Measurements from ENCODE around the gene NCAM2. TPM values are rescaled to one million over a fixed set of nuclear protein-coding genes. Genes with fewer than 3 reads are reported as not detected.

Gene NCAM2
- total RNA-seq, 1 experiment from 2014 or later = not detected

DNA sequence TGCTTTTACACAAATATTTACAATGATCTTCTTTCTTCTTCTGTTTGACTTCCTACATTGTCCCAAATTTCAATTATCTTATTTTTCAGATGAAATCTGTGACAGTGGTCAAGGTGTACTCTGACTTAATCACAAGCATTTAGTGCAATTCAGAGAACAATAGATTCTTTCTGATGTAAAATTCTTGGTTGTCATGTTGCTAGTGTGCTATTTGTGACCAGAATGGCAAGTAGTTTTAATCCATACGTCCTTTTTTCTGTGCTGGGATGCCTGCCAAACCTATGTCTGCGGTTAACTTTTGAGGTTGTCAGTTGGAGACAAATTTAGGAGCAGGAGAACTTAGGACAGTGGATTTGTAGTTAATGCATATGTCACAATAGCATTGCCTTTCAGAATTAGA is 31.0 kb downstream of the NCAM2 start:
- ChIA-PET RAD21 (ENCODE audit: low non-redundant PET in 1 of 2, low total read pairs in 2 of 2, uncharacterized antibody in 2 of 2, unreplicated experiment in 2 of 2) (no interaction called here), CTCF (no interaction called here), POLR2A (no interaction called here)
- no peaks in the 10 kb centered on the region for H3K79me2 ChIP-seq (ENCODE audit: insufficient read depth, low read length)
- TF ChIP-seq POLR2AphosphoS5 (IDR thresholded peaks at IDR 0.05; ENCODE audit: low read depth, low read length) = no peak
- no peak for TF ChIP-seq EZH2phosphoT487 (IDR thresholded peaks at IDR 0.05; ENCODE audit: borderline replicate concordance)
- TF ChIP-seq, protein P1, sequence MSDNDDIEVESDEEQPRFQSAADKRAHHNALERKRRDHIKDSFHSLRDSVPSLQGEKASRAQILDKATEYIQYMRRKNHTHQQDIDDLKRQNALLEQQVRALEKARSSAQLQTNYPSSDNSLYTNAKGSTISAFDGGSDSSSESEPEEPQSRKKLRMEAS (IDR thresholded peaks at IDR 0.05) = no peak
- TF ChIP-seq FOSL1 (IDR thresholded peaks at IDR 0.05; ENCODE audit: low read depth) = no peak
- TF ChIP-seq, protein P2, sequence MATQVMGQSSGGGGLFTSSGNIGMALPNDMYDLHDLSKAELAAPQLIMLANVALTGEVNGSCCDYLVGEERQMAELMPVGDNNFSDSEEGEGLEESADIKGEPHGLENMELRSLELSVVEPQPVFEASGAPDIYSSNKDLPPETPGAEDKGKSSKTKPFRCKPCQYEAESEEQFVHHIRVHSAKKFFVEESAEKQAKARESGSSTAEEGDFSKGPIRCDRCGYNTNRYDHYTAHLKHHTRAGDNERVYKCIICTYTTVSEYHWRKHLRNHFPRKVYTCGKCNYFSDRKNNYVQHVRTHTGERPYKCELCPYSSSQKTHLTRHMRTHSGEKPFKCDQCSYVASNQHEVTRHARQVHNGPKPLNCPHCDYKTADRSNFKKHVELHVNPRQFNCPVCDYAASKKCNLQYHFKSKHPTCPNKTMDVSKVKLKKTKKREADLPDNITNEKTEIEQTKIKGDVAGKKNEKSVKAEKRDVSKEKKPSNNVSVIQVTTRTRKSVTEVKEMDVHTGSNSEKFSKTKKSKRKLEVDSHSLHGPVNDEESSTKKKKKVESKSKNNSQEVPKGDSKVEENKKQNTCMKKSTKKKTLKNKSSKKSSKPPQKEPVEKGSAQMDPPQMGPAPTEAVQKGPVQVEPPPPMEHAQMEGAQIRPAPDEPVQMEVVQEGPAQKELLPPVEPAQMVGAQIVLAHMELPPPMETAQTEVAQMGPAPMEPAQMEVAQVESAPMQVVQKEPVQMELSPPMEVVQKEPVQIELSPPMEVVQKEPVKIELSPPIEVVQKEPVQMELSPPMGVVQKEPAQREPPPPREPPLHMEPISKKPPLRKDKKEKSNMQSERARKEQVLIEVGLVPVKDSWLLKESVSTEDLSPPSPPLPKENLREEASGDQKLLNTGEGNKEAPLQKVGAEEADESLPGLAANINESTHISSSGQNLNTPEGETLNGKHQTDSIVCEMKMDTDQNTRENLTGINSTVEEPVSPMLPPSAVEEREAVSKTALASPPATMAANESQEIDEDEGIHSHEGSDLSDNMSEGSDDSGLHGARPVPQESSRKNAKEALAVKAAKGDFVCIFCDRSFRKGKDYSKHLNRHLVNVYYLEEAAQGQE (IDR thresholded peaks at IDR 0.05; ENCODE audit: low read depth) = no peak
- no peak for TF ChIP-seq ZNF274 (IDR thresholded peaks at IDR 0.05; ENCODE audit: low read depth, low read length)
- TF ChIP-seq SP1 (IDR thresholded peaks at IDR 0.05; ENCODE audit: low read depth) = no peak
- TF ChIP-seq, protein P3, sequence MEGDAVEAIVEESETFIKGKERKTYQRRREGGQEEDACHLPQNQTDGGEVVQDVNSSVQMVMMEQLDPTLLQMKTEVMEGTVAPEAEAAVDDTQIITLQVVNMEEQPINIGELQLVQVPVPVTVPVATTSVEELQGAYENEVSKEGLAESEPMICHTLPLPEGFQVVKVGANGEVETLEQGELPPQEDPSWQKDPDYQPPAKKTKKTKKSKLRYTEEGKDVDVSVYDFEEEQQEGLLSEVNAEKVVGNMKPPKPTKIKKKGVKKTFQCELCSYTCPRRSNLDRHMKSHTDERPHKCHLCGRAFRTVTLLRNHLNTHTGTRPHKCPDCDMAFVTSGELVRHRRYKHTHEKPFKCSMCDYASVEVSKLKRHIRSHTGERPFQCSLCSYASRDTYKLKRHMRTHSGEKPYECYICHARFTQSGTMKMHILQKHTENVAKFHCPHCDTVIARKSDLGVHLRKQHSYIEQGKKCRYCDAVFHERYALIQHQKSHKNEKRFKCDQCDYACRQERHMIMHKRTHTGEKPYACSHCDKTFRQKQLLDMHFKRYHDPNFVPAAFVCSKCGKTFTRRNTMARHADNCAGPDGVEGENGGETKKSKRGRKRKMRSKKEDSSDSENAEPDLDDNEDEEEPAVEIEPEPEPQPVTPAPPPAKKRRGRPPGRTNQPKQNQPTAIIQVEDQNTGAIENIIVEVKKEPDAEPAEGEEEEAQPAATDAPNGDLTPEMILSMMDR (IDR thresholded peaks at IDR 0.05 in 2 of 3, conservative IDR thresholded peaks at IDR 0.05 in 1 of 3; ENCODE audit: borderline replicate concordance in 1 of 3, insufficient read depth in 1 of 3, low read depth in 2 of 3, low read length in 2 of 3) = no peak
- TF ChIP-seq JUND (IDR thresholded peaks at IDR 0.05) = no peak
- no peak for TF ChIP-seq POLR2A (IDR thresholded peaks at IDR 0.05; ENCODE audit: borderline replicate concordance, extremely low read depth, insufficient read depth, insufficient read length)
- TF ChIP-seq, protein P4, sequence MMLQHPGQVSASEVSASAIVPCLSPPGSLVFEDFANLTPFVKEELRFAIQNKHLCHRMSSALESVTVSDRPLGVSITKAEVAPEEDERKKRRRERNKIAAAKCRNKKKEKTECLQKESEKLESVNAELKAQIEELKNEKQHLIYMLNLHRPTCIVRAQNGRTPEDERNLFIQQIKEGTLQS (IDR thresholded peaks at IDR 0.05) = no peak
- no peak for TF ChIP-seq EGR1 (IDR thresholded peaks at IDR 0.05; ENCODE audit: low read depth)
- no peak for TF ChIP-seq RAD21 (IDR thresholded peaks at IDR 0.05; ENCODE audit: low read depth)
- no peak for TF ChIP-seq SIN3A (IDR thresholded peaks at IDR 0.05; ENCODE audit: low read depth)
- no peak for TF ChIP-seq YY1 (IDR thresholded peaks at IDR 0.05; ENCODE audit: extremely low read depth, insufficient replicate concordance, low read depth, low read length)
- no peak overlapping the region for H2AFZ ChIP-seq (ENCODE audit: low read depth, low read length, poor library complexity, severe bottlenecking)
- no peaks in the 10 kb centered on the region for H3K9me2 ChIP-seq (ENCODE audit: insufficient read depth)
- H3K9me3 ChIP-seq (ENCODE audit: control insufficient read depth in 1 of 2, insufficient read depth in 1 of 2, low read depth in 1 of 2, low read length in 2 of 2) = peaks cover 8 to 24% of the 10 kb centered on the region in 2 experiments; a peak in 2 of 4 replicates
- no peaks in the 10 kb centered on the region for H4K20me1 ChIP-seq (ENCODE audit: insufficient read depth)
- no peak overlapping the region for H3K4me3 ChIP-seq (replicated peaks in 1 of 2; ENCODE audit: low read depth in 1 of 2, low read length in 2 of 2)
- H3K36me3 ChIP-seq (ENCODE audit: control insufficient read depth in 1 of 2, insufficient read depth in 2 of 2, low read length in 2 of 2) = no peaks in the 10 kb centered on the region
- intact Hi-C loops (cut with micrococcal nuclease) = no loop called here
- DNase-seq (ENCODE audit: low read depth, low spot score) = no peak
- no peak overlapping the region for H3K27ac ChIP-seq (ENCODE audit: low read depth, low read length)
- no TSS peak for BruUV-seq (replicated peaks)
- H3K4me1 ChIP-seq (ENCODE audit: control insufficient read depth in 1 of 2, insufficient read depth in 2 of 2, low read length in 2 of 2) = no peaks in the 10 kb centered on the region
- no peak overlapping the region for H3K9ac ChIP-seq (ENCODE audit: low read length)
- H3K27me3 ChIP-seq (ENCODE audit: insufficient read depth, low read length) = no peaks in the 10 kb centered on the region
- H3K4me2 ChIP-seq (ENCODE audit: low read length) = no peak overlapping the region
- no peak for ATAC-seq

All from HCT116 (cell line).